Activated T-cell treated with anti-CD3 and anti-CD28 coated beads, Interleukin-2, amount 50 U/mL, for 48 hours (primary cell): ENCODE results near the gene GNB1.
"Not testable (repeated sequence)": the region's sequence is repeated elsewhere in the genome, so short reads cannot be mapped to it uniquely, and the experiment has no call there.

Source experiments
- DNase-seq, 2 experiments: peaks; one replicate each; pipeline ENCODE4 v3.0.0-alpha.2; 2020

GNB1 gene

GRCh38 chr1:1758692-1759455 is 132.0 kb downstream of the GNB1 start:
- no peak for DNase-seq

- no peak for DNase-seq
Measured at GRCh38 chr1:1758059-1758621, 132.7 kb downstream of the GNB1 start.

GRCh38 chr1:1757422-1758058 is 133.3 kb downstream of the GNB1 start:
- DNase-seq = no peak

GRCh38 chr1:1756661-1757421 is 134.0 kb downstream of the GNB1 start:
- DNase-seq = no peak

- no peak for DNase-seq
Measured at GRCh38 chr1:1755852-1756251, 135.0 kb downstream of the GNB1 start.

GRCh38 chr1:1755426-1755825 is 135.5 kb downstream of the GNB1 start:
- no peak for DNase-seq

GRCh38 chr1:1754051-1754815 is 136.7 kb downstream of the GNB1 start:
- no peak for DNase-seq

GRCh38 chr1:1753607-1754005 is 137.3 kb downstream of the GNB1 start:
- DNase-seq = no peak

- DNase-seq = no peak
Measured at GRCh38 chr1:1752636-1753606, 138.0 kb downstream of the GNB1 start.

- DNase-seq = no peak
Measured at GRCh38 chr1:1752190-1752589, 138.7 kb downstream of the GNB1 start.

- not testable (repeated sequence) for DNase-seq
Measured at GRCh38 chr1:1749941-1750340, 140.9 kb downstream of the GNB1 start.

- no peak for DNase-seq
Measured at GRCh38 chr1:1748686-1749321, 142.1 kb downstream of the GNB1 start.

- not testable (repeated sequence) for DNase-seq
Measured at GRCh38 chr1:1746566-1746909, 144.3 kb downstream of the GNB1 start.

GRCh38 chr1:1745651-1746565 is 145.0 kb downstream of the GNB1 start:
- peak; percentile 82 to 86 for DNase-seq

- DNase-seq = not testable (repeated sequence)
Measured at GRCh38 chr1:1742529-1742928, 148.4 kb downstream of the GNB1 start.

- not testable (repeated sequence) for DNase-seq
Measured at GRCh38 chr1:1741013-1741412, 149.9 kb downstream of the GNB1 start.

GRCh38 chr1:1738799-1739337 is 152.0 kb downstream of the GNB1 start:
- DNase-seq = not testable (repeated sequence)

- DNase-seq = not testable (repeated sequence)
Measured at GRCh38 chr1:1737675-1738590, 153.0 kb downstream of the GNB1 start.
